Upper lobe of right lung (tissue), 1 donor: Measurements from ENCODE around the gene CFAP141. TPM values are rescaled to one million over a fixed set of nuclear protein-coding genes. Genes with fewer than 3 reads are reported as not detected.

Experiments used
- ATAC-seq: fragments of 200-7000 bp; cut with Tn5 transposase; one replicate; pipeline ENCODE4 v1.9.1; 2020; ENCODE audit warnings: mild to moderate bottlenecking, moderate library complexity
- DNase-seq: peaks from one replicate; pipeline ENCODE4 v3.0.0-alpha.2; 2020
- H3K27ac ChIP-seq: fragments of 200-600 bp; one replicate; pipeline ENCODE4 v1.8.0; 2022
- H3K27me3 ChIP-seq: fragments of 200-600 bp; one replicate; pipeline ENCODE4 v1.8.0; 2022; ENCODE audit warnings: mild to moderate bottlenecking
- H3K36me3 ChIP-seq: fragments of 200-600 bp; one replicate; pipeline ENCODE4 v1.8.0; 2022
- H3K4me1 ChIP-seq: fragments of 200-600 bp; one replicate; pipeline ENCODE4 v1.8.0; 2022
- H3K4me3 ChIP-seq: fragments of 200-600 bp; one replicate; pipeline ENCODE4 v1.8.0; 2022; ENCODE audit warnings: mild to moderate bottlenecking
- H3K9me3 ChIP-seq: fragments of 200-600 bp; one replicate; pipeline ENCODE4 v1.8.0; 2022
- intact Hi-C: fragments of 100-400 bp; cut with DNase I; formaldehyde crosslinking; loops from one replicate; pipeline ENCODE4 v1.11.0; 2022
- microRNA-seq: library from miRNA; unstranded; fragments of <30 nt; microRNA quantifications from one replicate; pipeline ENCODE4 v1.2.0, GENCODE V29; 2020; ENCODE audit warnings: borderline microRNAs expressed
- total RNA-seq: library from RNA; stranded (reverse); fragmentation: NEBNext Ultra II Directional; extraction: Animal tissue kit (Norgen Biotek cat#: 25700); gene quantifications from one replicate; pipeline ENCODE4 v1.2.1, GENCODE V29; 2021
- TF ChIP-seq, protein P1 (sequence below): fragments of 200-600 bp; IDR thresholded peaks from one replicate; pipeline ENCODE4 v1.8.0; 2022; ENCODE audit warnings: antibody characterized with exemption
- donor health status: DM: no; HTN: yes; CAD: no; lungs with severe emphysema.

Gene CFAP141
- total RNA-seq, 1 donor from 2014 or later: not detected

DNA sequence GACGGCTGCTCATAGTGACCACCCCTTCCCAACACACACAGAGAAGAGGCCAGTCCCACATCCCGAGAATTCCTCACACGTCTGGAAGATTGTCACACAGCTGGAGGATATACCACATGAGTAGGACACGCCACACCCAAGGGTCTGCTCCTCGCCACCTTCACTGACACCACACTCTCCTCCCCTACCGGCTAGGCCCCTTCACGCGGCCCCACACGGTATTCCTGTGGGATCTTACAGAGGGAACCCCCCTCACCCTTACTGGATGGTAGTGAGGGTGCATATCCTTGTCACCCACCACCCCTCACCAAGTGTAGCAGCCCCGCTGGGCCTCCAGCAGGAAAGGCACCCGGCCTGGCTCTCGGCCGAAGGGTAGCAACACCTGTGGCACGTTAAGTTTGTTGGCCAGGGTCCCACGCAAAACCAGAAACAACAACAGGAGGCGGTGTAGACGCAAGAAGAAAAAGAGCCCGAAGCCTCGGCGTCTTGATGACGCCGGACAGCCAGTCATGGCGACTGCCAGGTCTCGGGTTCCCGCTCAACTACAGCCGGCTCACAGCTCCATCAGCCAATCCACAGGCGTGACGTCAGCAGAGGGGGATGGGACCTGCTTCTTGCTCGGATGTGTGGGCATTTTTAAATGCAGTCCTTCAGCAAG, 51.5 kb downstream of the CFAP141 start, which contains the start of gene NUP210L:
Gene NUP210L (minus strand): TSS at position 540 of the 658 bp plus-strand sequence.
- DNase-seq (peak; percentile 94), ATAC-seq (peak; percentile 88)
- intact Hi-C loops: no loop called here
- Histone ChIP-seq H3K4me1 (peaks cover 43% of the 10 kb centered on the region), H3K9me3 (no peaks in the 10 kb centered on the region), H3K36me3 (peaks cover 39% of the 10 kb centered on the region), H3K27me3 (no peaks in the 10 kb centered on the region), H3K27ac (peak within 1 kb of the TSS; percentile 94), H3K4me3 (peak within 1 kb of the TSS; percentile 52)
- TF ChIP-seq, protein P1, sequence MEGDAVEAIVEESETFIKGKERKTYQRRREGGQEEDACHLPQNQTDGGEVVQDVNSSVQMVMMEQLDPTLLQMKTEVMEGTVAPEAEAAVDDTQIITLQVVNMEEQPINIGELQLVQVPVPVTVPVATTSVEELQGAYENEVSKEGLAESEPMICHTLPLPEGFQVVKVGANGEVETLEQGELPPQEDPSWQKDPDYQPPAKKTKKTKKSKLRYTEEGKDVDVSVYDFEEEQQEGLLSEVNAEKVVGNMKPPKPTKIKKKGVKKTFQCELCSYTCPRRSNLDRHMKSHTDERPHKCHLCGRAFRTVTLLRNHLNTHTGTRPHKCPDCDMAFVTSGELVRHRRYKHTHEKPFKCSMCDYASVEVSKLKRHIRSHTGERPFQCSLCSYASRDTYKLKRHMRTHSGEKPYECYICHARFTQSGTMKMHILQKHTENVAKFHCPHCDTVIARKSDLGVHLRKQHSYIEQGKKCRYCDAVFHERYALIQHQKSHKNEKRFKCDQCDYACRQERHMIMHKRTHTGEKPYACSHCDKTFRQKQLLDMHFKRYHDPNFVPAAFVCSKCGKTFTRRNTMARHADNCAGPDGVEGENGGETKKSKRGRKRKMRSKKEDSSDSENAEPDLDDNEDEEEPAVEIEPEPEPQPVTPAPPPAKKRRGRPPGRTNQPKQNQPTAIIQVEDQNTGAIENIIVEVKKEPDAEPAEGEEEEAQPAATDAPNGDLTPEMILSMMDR: no peak

DNA sequence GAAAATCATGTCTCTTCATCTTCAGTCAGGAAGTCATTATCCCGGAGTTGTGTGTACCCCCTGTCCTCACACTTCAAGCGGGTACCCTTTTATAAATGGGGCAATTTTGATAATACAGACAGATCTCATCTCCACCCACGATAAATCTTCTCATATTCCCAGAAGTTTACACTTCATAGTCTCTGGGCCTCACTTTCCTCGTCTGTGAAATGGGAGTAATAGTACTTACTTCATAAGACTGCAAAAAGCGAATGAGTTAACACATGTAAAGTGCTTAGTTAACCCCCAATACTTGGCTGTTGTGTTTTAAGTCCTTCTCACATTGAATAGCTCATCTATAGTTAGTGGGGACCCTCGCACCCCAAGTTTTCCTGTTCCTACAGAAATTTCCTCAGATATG, 52.1 kb downstream of the CFAP141 start:
- Histone ChIP-seq H3K4me3 (peak overlapping the region; percentile 52), H3K27me3 (no peaks in the 10 kb centered on the region), H3K4me1 (peaks cover 43% of the 10 kb centered on the region), H3K27ac (peak overlapping the region; percentile 94), H3K9me3 (no peaks in the 10 kb centered on the region), H3K36me3 (peaks cover 33% of the 10 kb centered on the region)
- intact Hi-C loops: no loop called here
- TF ChIP-seq, protein P1: no peak
- DNase-seq: no peak
- ATAC-seq: no peak

DNA sequence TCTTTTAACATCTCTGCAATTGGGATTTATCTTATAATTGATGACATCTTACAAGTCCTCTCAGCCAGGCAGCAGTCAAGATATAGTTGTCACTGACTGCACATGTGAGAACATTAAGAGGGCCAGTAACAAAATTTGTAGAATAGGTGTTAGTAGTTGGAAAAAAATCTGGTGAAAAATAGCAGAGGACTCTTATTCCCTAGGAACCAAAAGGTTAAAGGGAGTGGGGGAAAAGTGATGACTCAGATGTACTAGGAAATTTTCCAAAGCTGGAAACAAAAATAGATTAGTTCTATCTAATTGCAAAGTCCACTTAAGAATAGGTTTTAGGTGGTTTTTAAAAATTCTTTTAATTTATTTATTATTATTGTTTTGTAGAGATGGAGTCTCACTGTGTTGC, 54.8 kb downstream of the CFAP141 start:
- Histone ChIP-seq H3K27me3 (no peaks in the 10 kb centered on the region), H3K9me3 (no peaks in the 10 kb centered on the region), H3K4me1 (peaks cover 25% of the 10 kb centered on the region), H3K4me3 (no peak overlapping the region), H3K27ac (no peak overlapping the region), H3K36me3 (peaks cover 9% of the 10 kb centered on the region)
- TF ChIP-seq, protein P1: no peak
- no peak for ATAC-seq
- DNase-seq: no peak
- intact Hi-C loops: no loop called here

Small RNAs within 50 kb of the gene (microRNA-seq; reads per million reads assigned to microRNA genes)
- 5.1 reads per million, percentile 29 among the genes with 10 or more reads in this experiment for gene MIR190B

Other genes starting within 250 kb of the CFAP141 start
- 52.7 TPM for gene CRTC2, start 247.7 kb downstream of the CFAP141 start, total RNA-seq
- gene SLC39A1, start 242.8 kb downstream of the CFAP141 start, total RNA-seq: 120 TPM
- gene CREB3L4, start 238.4 kb downstream of the CFAP141 start, total RNA-seq: 10.5 TPM
- 129 TPM for gene JTB, start 228.7 kb downstream of the CFAP141 start, total RNA-seq
- 103 TPM for gene RAB13, start 220.0 kb downstream of the CFAP141 start, total RNA-seq
- gene RPS27, start 215.6 kb downstream of the CFAP141 start, total RNA-seq: 1,693 TPM
- 2.1 TPM for gene NUP210L, start 51.3 kb downstream of the CFAP141 start, total RNA-seq
- 326 TPM for gene TPM3, start 14.2 kb downstream of the CFAP141 start, total RNA-seq
- 156 TPM for gene UBAP2L, start 14.6 kb upstream of the CFAP141 start, total RNA-seq
- 78.2 TPM for gene HAX1, start 66.3 kb upstream of the CFAP141 start, total RNA-seq
- 0.64 TPM for gene AQP10, start 114.8 kb upstream of the CFAP141 start, total RNA-seq
- 35.2 TPM for gene ATP8B2, start 119.2 kb upstream of the CFAP141 start, total RNA-seq
- gene IL6R, start 199.0 kb upstream of the CFAP141 start, total RNA-seq: 60.2 TPM